Adrenal gland (tissue), 5 donors: ENCODE data around the gene NACAD.

Experiments used
- CTCF ChIP-seq, 6 experiments: fragments of 450-650 bp in 4 of 6; fragments of 200-600 bp in 2 of 6; sonication (generic) in 1 of 6; IDR thresholded peaks; 1 replicate in 5 of 6; 2 replicates in 1 of 6; pipeline versions ENCODE4 v1.5.1 to v1.8.0; 2016 to 2021; ENCODE audit warnings: antibody characterized with exemption in 6 of 6, mild to moderate bottlenecking in 2 of 6, moderate library complexity in 1 of 6
- POLR2A ChIP-seq, 2 donors: fragments of 450-650 bp; IDR thresholded peaks; one replicate each; pipeline ENCODE4 v1.6.1; 2017; ENCODE audit warnings: antibody characterized with exemption in 2 of 2, mild to moderate bottlenecking in 2 of 2, moderate library complexity in 1 of 2
- donor health status: DM: no; HTN: no; CAD: no.

GRCh38 chr7:45133877-45134276 is 45.1 kb upstream of the NACAD start:
- TF ChIP-seq CTCF (IDR thresholded peaks at IDR 0.05) (no peak), POLR2A (IDR thresholded peaks at IDR 0.05) (no peak)
